ENCODE results near the gene AHDC1. TPM values are rescaled to one million over a fixed set of nuclear protein-coding genes. Genes with fewer than 3 reads are reported as not detected.
A peak's percentile ranks its signal among the peaks of the same experiment; 100 is the strongest.

Gene AHDC1
- total and polyA plus RNA-seq, 9 of the 15 experiments (the other 6 are each of a cell fraction or from before 2014, with no cell fraction given): 0.21 to 36.4 (median 4.7) TPM

GRCh38 chr1:27545271-27545670 lies 58.7 kb downstream of the AHDC1 start:
- POLR2A ChIA-PET: interaction anchor here (0.6 to 3.4 kb wide), 4 partner anchors 10 to 304 kb away, joined by 3 to 18 read pairs (median 5); no protein-coding TSS in a partner anchor
- peak overlapping the region; percentile 97; the same call in 1 of the 3 replicates for H3K27ac ChIP-seq (ENCODE audit: extremely low read depth, low read depth, low read length)
- BruUV-seq (replicated peaks): no TSS peak
- 0 out of 2 replicates have a peak, but pooled peaks have one; percentile 38 for TF ChIP-seq ZNF282 (CRISPR knock-in tag; IDR thresholded peaks at IDR 0.05)
- TF ChIP-seq STAG1 (CRISPR knock-in tag; IDR thresholded peaks at IDR 0.05; ENCODE audit: borderline replicate concordance): no peak
- no peak for TF ChIP-seq ILK (tag; IDR thresholded peaks at IDR 0.05; ENCODE audit: borderline replicate concordance, low read depth)
- H3K36me3 ChIP-seq (ENCODE audit: control insufficient read depth, insufficient read depth, low read length): peaks cover 77% of the 10 kb centered on the region
- in situ Hi-C loops (cut with MboI): no loop called here
- no peaks in the 10 kb centered on the region for H3K9me3 ChIP-seq (replicated peaks; ENCODE audit: control insufficient read depth, insufficient read depth, low read depth, low read length)
- H3K4me1 ChIP-seq (replicated peaks in 1 of 2; ENCODE audit: control insufficient read depth in 2 of 2, insufficient read depth in 2 of 2, low read length in 2 of 2): peaks cover 42 to 76% of the 10 kb centered on the region in 2 experiments
- no peak overlapping the region for H3K4me3 ChIP-seq
- peak overlapping the region; percentile 10 to 81; a peak in 1 of 4 replicates for H3K9ac ChIP-seq (ENCODE audit: insufficient read depth in 1 of 2, low read depth in 2 of 2, low read length in 2 of 2)
- CTCF ChIA-PET (ENCODE audit: low intra/inter-chr PET ratio): no interaction called here
- 86% methylated on average over 5 of the region's 5 CpGs for WGBS (ENCODE audit: insufficient coverage, low coverage, missing lambda C conversion rate)
- no peak overlapping the region for H2AFZ ChIP-seq (ENCODE audit: low read depth, low read length)
- intact Hi-C loops (cut with micrococcal nuclease): no loop called here
- H3K9me1 ChIP-seq (ENCODE audit: control insufficient read depth, insufficient read depth, low read length): no peaks in the 10 kb centered on the region
- peaks cover 38% of the 10 kb centered on the region for H3K79me2 ChIP-seq (ENCODE audit: control insufficient read depth, insufficient read depth, low read length)
- no peaks in the 10 kb centered on the region for H3K27me3 ChIP-seq (ENCODE audit: control insufficient read depth in 2 of 2, insufficient read depth in 2 of 2, low read length in 2 of 2)
- no peaks in the 10 kb centered on the region for H4K20me1 ChIP-seq (replicated peaks; ENCODE audit: control insufficient read depth, insufficient read depth, low read length)
- H3K4me2 ChIP-seq (ENCODE audit: insufficient read depth, low read length): no peak overlapping the region
- ATAC-seq (no peak), DNase-seq (ENCODE audit: extremely low read depth in 1 of 4, low spot score in 3 of 4) (no peak), FAIRE-seq (peak; percentile 23)

- Histone ChIP-seq H3K4me2 (ENCODE audit: insufficient read depth, low read length) (no peak overlapping the region), H3K9me3 (replicated peaks; ENCODE audit: control insufficient read depth, insufficient read depth, low read depth, low read length) (no peaks in the 10 kb centered on the region)
Measured at GRCh38 chr1:27544834-27545233, 59.1 kb downstream of the AHDC1 start.

More at GRCh38 chr1:27544834-27545233, 59.1 kb downstream of the AHDC1 start:
- peaks cover 77% of the 10 kb centered on the region for H3K36me3 ChIP-seq (ENCODE audit: control insufficient read depth, insufficient read depth, low read length)
- in situ Hi-C loops (cut with MboI): no loop called here
- ChIA-PET POLR2A (interaction anchor here (0.8 to 3.4 kb wide), 4 partner anchors 11 to 62 kb away, joined by 3 to 18 read pairs (median 5); no protein-coding TSS in a partner anchor), CTCF (ENCODE audit: low intra/inter-chr PET ratio) (no interaction called here)
- intact Hi-C loops (cut with micrococcal nuclease): no loop called here
- WGBS (ENCODE audit: insufficient coverage, low coverage, missing lambda C conversion rate): 85% methylated on average over 7 of the region's 7 CpGs
- ATAC-seq: no peak
- H3K27me3 ChIP-seq (ENCODE audit: control insufficient read depth in 2 of 2, insufficient read depth in 2 of 2, low read length in 2 of 2): no peaks in the 10 kb centered on the region
- no peaks in the 10 kb centered on the region for H3K9me1 ChIP-seq (ENCODE audit: control insufficient read depth, insufficient read depth, low read length)
- no peak for FAIRE-seq
- TF ChIP-seq ZNF586 (CRISPR knock-in tag; conservative IDR thresholded peaks at IDR 0.05): no peak
- TF ChIP-seq TFAP4 (CRISPR knock-in tag; IDR thresholded peaks at IDR 0.05; ENCODE audit: borderline replicate concordance): peak; percentile 60
- peaks cover 46 to 79% of the 10 kb centered on the region in 2 experiments for H3K4me1 ChIP-seq (replicated peaks in 1 of 2; ENCODE audit: control insufficient read depth in 2 of 2, insufficient read depth in 2 of 2, low read length in 2 of 2)
- H4K20me1 ChIP-seq (replicated peaks; ENCODE audit: control insufficient read depth, insufficient read depth, low read length): no peaks in the 10 kb centered on the region
- H3K4me3 ChIP-seq: no peak overlapping the region
- peak overlapping the region; percentile 81 to 84; a peak in 2 of 4 replicates for H3K9ac ChIP-seq (ENCODE audit: insufficient read depth in 1 of 2, low read depth in 2 of 2, low read length in 2 of 2)
- H3K79me2 ChIP-seq (ENCODE audit: control insufficient read depth, insufficient read depth, low read length): peaks cover 41% of the 10 kb centered on the region
- H3K27ac ChIP-seq (ENCODE audit: extremely low read depth, low read depth, low read length): peak overlapping the region; percentile 97
- BruUV-seq (replicated peaks): no TSS peak
- H2AFZ ChIP-seq (ENCODE audit: low read depth, low read length): no peak overlapping the region
- DNase-seq (ENCODE audit: extremely low read depth in 1 of 4, low spot score in 3 of 4): no peak

Measured in K562 (cell line).